Jurkat, Clone E6-1 (cell line): Measurements from ENCODE around the gene XIRP1.
A peak's percentile ranks its signal among the peaks of the same experiment; 100 is the strongest.

Source experiments
- DNase-seq: peaks from one replicate; pipeline ENCODE4 v3.0.0-alpha.2; 2011; ENCODE audit warnings: low read depth, low spot score
- H3K4me3 ChIP-seq: 2 replicates; pipeline ENCODE4 v1.5.1; 2011; ENCODE audit warnings: mild to moderate bottlenecking, low read length, control low read depth, moderate library complexity

XIRP1 gene

GRCh38 chr3:39189150-39189958 is 3.0 kb downstream of the XIRP1 start:
- no peak overlapping the region for H3K4me3 ChIP-seq
- no peak for DNase-seq

GRCh38 chr3:39188271-39189149 is 3.9 kb downstream of the XIRP1 start:
- DNase-seq: no peak
- H3K4me3 ChIP-seq: no peak overlapping the region

DNA sequence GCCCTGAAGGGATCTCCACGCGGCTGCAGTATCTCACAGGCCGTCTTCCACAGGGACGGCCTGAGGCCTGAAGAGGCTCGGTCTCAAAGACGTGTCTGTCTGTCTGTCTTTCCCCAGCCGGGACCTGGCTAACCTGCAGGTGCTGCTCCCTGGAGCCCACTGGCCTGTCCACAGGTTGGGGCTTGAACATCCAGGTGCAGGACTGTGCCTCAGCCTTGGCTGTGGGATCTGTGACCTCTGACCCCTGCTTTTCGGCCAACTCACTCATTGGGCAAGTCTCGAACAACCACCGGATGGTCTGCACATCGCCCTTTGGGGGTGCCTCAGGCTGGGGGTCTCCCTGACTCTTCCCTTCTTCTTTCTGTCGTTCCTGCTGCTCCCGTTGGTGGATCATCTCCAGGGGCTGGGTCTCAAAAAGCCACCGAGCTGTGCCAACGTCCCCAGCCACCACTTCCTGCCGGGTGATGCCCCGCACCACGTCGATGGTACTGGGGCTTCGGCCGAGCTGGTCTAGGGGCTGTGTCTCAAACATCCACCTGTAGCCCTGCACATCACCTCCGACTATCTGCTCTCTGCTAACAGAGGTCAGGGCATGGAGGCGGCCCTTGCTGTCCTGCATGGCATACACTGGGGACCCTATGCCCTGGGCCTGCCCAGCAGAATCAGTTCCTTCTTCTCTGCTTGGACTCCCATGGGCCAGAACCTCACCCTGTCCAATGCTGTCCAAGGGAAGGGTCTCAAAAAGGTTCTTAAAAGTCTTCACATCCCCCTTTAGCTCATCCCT is 4.8 kb downstream of the XIRP1 start:
- no peak overlapping the region for H3K4me3 ChIP-seq
- no peak for DNase-seq

GRCh38 chr3:39186692-39187151 is 5.7 kb downstream of the XIRP1 start:
- H3K4me3 ChIP-seq: no peak overlapping the region
- no peak for DNase-seq

DNA sequence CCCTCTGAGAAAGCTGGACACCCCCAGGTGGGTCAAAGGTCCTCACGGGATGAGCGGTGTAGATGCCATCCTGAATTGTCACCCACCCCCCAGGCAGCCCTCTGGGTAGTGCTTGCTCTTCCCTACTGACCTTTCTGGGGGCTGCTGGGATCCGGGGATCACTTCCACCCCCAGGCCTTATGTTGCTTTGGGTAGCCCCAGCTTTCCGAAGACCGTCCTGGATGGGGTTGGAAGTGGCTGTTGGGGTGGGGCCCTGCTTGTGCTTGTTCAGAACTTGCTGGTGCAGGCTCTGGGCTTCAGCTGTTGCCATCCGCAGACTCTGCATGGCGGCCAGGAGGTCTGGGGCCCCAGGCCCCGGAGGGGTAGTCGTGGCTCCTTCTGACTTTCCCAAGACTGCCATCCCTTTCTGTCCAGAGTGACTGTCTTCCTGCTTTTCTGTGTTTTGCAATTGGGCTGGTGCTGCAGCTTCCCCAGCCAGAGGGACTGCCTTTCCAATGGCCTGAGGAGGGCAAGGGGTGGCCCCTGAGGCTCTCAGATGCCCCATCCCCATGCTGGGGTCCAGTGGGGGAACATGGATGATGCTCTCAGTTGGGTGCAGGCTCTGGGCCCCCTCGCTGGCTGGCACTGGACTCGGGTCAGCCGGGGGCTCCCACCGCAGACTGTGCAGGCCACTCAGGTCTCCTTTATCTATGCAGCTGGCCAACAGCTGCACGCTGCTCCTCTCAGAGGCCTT is 6.3 kb downstream of the XIRP1 start:
- no peak for DNase-seq
- no peak overlapping the region for H3K4me3 ChIP-seq

- DNase-seq: no peak
- H3K4me3 ChIP-seq: no peak overlapping the region
Observed at GRCh38 chr3:39185326-39185958, 7.0 kb downstream of the XIRP1 start.

DNA sequence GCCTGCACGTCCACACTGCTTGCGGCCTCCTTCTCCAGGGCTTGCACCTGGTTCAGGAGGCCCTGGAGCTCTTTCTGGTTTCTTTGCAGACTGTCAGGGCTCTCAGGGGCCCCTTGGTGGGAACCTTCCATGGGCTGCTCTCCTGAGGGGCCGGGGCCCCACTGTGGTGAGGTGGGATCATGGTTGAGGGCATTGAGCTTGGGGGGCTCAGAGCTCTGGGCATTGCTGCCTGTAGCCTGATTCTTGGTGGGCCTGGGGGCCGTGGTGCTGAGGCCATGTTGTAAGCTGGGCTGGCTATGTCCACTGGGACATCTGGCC is 7.5 kb downstream of the XIRP1 start:
- DNase-seq: no peak
- H3K4me3 ChIP-seq: no peak overlapping the region

GRCh38 chr3:39184081-39184967 is 8.1 kb downstream of the XIRP1 start:
- H3K4me3 ChIP-seq: no peak overlapping the region
- DNase-seq: no peak

GRCh38 chr3:39183211-39184080 is 8.9 kb downstream of the XIRP1 start:
- DNase-seq: no peak

DNA sequence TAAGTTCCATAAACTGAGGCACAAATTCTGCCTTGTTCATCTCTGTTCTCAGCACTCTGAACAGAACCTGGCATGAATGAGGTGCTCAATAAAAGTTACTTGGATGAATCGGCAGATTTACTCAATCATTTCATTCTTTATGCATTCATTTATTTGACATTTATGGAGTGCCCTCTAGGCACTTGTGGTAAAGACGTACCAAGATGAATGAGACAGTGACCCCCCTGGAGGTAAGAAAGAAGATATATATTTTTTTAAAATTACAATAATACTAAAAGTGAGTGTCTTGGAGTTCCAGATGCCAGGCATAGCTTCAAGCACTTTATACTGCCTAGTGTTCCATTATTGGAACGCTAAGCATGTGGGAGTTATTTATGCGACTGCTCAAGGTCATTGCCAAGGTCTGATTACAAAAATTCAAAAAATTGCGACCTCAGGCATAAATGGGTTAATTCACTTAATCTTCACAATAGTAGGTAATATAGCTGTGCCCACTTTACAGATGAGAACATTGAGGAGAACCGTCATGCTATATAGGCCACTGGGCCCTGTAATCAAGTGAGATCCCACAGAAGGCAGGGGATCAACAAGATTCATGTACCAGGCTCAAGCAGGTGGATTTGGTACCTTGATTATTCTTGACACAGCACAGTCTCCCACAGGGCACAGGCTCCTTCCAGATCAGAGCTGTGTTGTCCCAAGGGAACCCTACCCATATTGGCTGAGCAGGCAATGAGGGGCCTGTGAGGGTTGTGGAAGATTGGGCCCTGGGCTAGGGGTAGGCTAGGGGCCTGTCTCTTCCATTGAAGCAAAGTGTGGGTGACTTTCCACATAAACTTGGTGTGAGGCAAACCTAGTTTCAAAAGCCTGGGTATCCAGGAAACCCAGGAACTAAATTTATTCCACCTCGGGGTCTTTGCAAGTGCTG is 10.7 kb downstream of the XIRP1 start:
- no peak for DNase-seq

More at GRCh38 chr3:39183211-39184080, 8.9 kb downstream of the XIRP1 start:
- no peak overlapping the region for H3K4me3 ChIP-seq

GRCh38 chr3:39180546-39181346 is 11.6 kb downstream of the XIRP1 start:
- DNase-seq: peak; percentile 82
- peak overlapping the region; percentile 56 for H3K4me3 ChIP-seq

More for the DNA sequence above, 10.7 kb downstream of the XIRP1 start:
- peak overlapping the region; percentile 47 for H3K4me3 ChIP-seq

- peak overlapping the region; percentile 56 for H3K4me3 ChIP-seq
- no peak for DNase-seq
Observed at GRCh38 chr3:39180183-39180545, 12.2 kb downstream of the XIRP1 start.

- no peak for DNase-seq
- H3K4me3 ChIP-seq: peak overlapping the region; percentile 65
Observed at GRCh38 chr3:39178553-39178952, 13.8 kb downstream of the XIRP1 start.

DNA sequence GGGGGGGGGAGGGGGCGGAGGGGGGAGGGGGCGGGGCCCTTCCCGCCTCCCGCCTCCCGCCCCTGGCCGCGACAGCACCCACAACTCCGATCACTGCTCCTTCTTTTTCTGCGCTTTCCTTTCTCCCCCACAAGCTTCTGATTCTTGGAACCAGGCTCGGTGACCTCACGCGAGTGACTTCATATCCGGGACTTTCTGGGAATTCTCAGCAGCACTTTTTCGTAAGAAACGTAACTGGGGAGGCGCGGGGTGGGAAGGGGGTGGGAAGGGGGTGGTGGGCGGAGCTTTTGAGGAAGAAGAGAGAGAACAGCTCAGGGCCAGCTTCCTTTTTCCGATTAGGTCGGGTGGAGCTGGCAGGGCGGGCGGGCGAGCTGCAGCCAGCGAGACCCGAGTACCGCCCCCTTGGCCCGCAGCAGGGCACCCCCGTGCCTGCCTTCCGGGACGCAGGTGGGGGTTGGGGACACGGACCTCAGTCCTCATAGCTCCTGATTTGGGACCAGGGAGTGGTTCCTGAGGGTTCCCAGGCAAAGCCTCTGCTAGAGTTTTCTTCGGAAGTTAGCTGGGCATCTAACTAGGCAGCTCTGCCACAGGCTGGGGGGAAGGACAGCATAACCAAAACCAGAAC is 14.6 kb downstream of the XIRP1 start:
- peak overlapping the region; percentile 65 for H3K4me3 ChIP-seq
- peak; percentile 52 for DNase-seq
